ENCODE data around the gene THEM5.

DNA sequence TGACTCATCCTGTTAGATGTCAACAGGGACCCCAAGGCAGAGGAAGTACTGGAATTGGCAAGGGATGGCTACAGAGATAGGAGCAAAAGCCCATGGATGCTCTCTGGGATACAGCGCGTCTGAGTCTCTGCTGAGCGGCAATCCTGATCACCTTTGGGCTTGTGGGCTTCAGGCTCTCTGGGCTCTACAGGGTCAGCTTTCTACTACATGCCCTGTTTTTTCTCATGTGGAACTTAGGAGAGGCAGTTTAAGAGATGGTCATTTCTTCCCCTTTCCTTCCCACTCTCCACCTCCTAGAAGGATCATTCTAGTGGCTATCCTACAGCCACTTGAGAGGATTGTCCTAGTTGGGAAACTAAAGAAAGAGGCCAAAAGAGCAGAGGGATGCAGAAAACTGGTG lies 49.6 kb downstream of the THEM5 start:
- TF ChIP-seq ZNF274 (IDR thresholded peaks at IDR 0.05; ENCODE audit: low read depth, low read length) (no peak), SUZ12 (IDR thresholded peaks at IDR 0.05; ENCODE audit: extremely low read depth, insufficient read depth, insufficient read length) (no peak)

All from NT2/D1 (cell line).